HepG2 (cell line): ENCODE data around the gene BRAT1. TPM values are rescaled to one million over a fixed set of nuclear protein-coding genes. Genes with fewer than 3 reads are reported as not detected.

Experiments used
- CAMTA2 ChIP-seq: sonication (generic); formaldehyde crosslinking; IDR thresholded peaks from 2 replicates; pipeline ENCODE4 v1.4.0; 2020; ENCODE audit warnings: mild to moderate bottlenecking, missing genetic modification reagents, borderline replicate concordance
- CREB1 ChIP-seq, 2 experiments: fragments of 450-650 bp in 1 of 2; IDR thresholded peaks; 2 replicates each; pipeline ENCODE4 v1.6.1; 2016 to 2017; ENCODE audit warnings: control low read depth in 1 of 2, mild to moderate bottlenecking in 1 of 2, missing compliant biosample characterization in 1 of 2, missing genetic modification characterization in 1 of 2
- KLF9 ChIP-seq: IDR thresholded peaks from 2 replicates; pipeline ENCODE4 v1.6.1; 2016; ENCODE audit warnings: low read depth
- KMT2A ChIP-seq: sonication (generic); formaldehyde crosslinking; IDR thresholded peaks from 2 replicates; pipeline ENCODE4 v1.4.0; 2020; ENCODE audit warnings: missing genetic modification reagents
- RBM39 ChIP-seq: fragments of 200-400 bp; formaldehyde crosslinking; IDR thresholded peaks from one replicate; pipeline ENCODE4 v1.6.1; 2018; ENCODE audit warnings: antibody characterized with exemption, mild to moderate bottlenecking, low read depth, low read length; ENCODE audit not compliant: poor library complexity, severe bottlenecking
- SCMH1 ChIP-seq: sonication (generic); formaldehyde crosslinking; IDR thresholded peaks from 2 replicates; pipeline ENCODE4 v1.9.0; 2021; ENCODE audit warnings: missing genetic modification reagents, mild to moderate bottlenecking, borderline replicate concordance
- SOX5 ChIP-seq: IDR thresholded peaks from 2 replicates; pipeline ENCODE4 v1.6.1; 2016; ENCODE audit warnings: borderline replicate concordance
- TCF12 ChIP-seq, 2 experiments: fragments of 450-650 bp in 1 of 2; sonication (generic) in 1 of 2; formaldehyde crosslinking in 1 of 2; IDR thresholded peaks; 2 replicates each; pipeline versions ENCODE4 v1.6.1 to v1.8.0; 2017 to 2022; ENCODE audit warnings: antibody characterized with exemption in 1 of 2, mild to moderate bottlenecking in 1 of 2, missing genetic modification reagents in 1 of 2, moderate library complexity in 1 of 2
- ZNF160 ChIP-seq: sonication (generic); formaldehyde crosslinking; IDR thresholded peaks from 2 replicates; pipeline ENCODE4 v1.8.0; 2022; ENCODE audit warnings: mild to moderate bottlenecking, inconsistent platforms, missing genetic modification reagents
- ZNF382 ChIP-seq: sonication (generic); formaldehyde crosslinking; IDR thresholded peaks from 2 replicates; pipeline ENCODE4 v1.5.0; 2020; ENCODE audit warnings: missing genetic modification reagents, mild to moderate bottlenecking, borderline replicate concordance
- ZNF550 ChIP-seq: sonication (generic); formaldehyde crosslinking; IDR thresholded peaks from 2 replicates; pipeline ENCODE4 v1.4.0; 2020; ENCODE audit warnings: mild to moderate bottlenecking, missing genetic modification reagents, borderline replicate concordance
- ZNF556 ChIP-seq: sonication (generic); formaldehyde crosslinking; IDR thresholded peaks from 2 replicates; pipeline ENCODE4 v1.4.0; 2020; ENCODE audit warnings: mild to moderate bottlenecking, missing genetic modification reagents, borderline replicate concordance
- ZNF782 ChIP-seq: sonication (generic); formaldehyde crosslinking; IDR thresholded peaks from 2 replicates; pipeline ENCODE4 v1.4.0; 2020; ENCODE audit warnings: missing genetic modification reagents, mild to moderate bottlenecking, borderline replicate concordance
- ZSCAN25 ChIP-seq: sonication (generic); formaldehyde crosslinking; IDR thresholded peaks from 2 replicates; pipeline ENCODE4 v1.8.0; 2022; ENCODE audit warnings: mild to moderate bottlenecking, missing genetic modification reagents
- polyA plus RNA-seq, 8 experiments: library from polyadenylated mRNA; depleted of rRNA in 3 of 8; stranded (reverse) in 7 of 8; unstranded in 1 of 8; fragments of >200 nt; fragmentation: Illumina TruSeq in 4 of 8; extraction: Trizol in 4 of 8; gene quantifications; 2 replicates each; pipeline versions ENCODE4 v1.2.1 to v1.2.3, GENCODE V29; 2011 to 2016; ENCODE audit warnings: low read depth in 4 of 8, missing spikeins in 1 of 8, mixed read lengths in 1 of 8; ENCODE audit not compliant: insufficient read depth in 1 of 8
- total RNA-seq, 5 experiments: library from RNA; depleted of rRNA; stranded (reverse); fragments of >200 nt; fragmentation: Illumina TruSeq; extraction: Trizol; gene quantifications; 2 replicates each; pipeline ENCODE4 v1.2.3, GENCODE V29; 2016; ENCODE audit warnings: low read depth in 1 of 5
- TF ChIP-seq, protein P1 (sequence below): sonication (generic); formaldehyde crosslinking; IDR thresholded peaks from 2 replicates; pipeline ENCODE4 v1.5.1; 2020; ENCODE audit warnings: mild to moderate bottlenecking, missing genetic modification reagents
- TF ChIP-seq, protein P2 (sequence below): sonication (generic); formaldehyde crosslinking; IDR thresholded peaks from 2 replicates; pipeline ENCODE4 v1.8.0; 2022; ENCODE audit warnings: mild to moderate bottlenecking, missing genetic modification reagents, borderline replicate concordance
- TF ChIP-seq, protein P3 (sequence below): sonication (generic); formaldehyde crosslinking; IDR thresholded peaks from 2 replicates; pipeline ENCODE4 v1.4.0; 2020; ENCODE audit warnings: missing genetic modification reagents
- TF ChIP-seq, protein P4 (sequence below): sonication (generic); formaldehyde crosslinking; IDR thresholded peaks from 2 replicates; pipeline ENCODE4 v1.4.0; 2020; ENCODE audit warnings: mild to moderate bottlenecking, missing genetic modification reagents
- TF ChIP-seq, protein P5 (sequence below): sonication (generic); formaldehyde crosslinking; IDR thresholded peaks from 2 replicates; pipeline ENCODE4 v1.4.0; 2020; ENCODE audit warnings: missing genetic modification reagents

BRAT1 gene
- total and polyA plus RNA-seq, 2 of the 13 experiments (the other 11 are each of a cell fraction or from before 2014, with no cell fraction given) = 10.2 to 20.3 TPM

DNA sequence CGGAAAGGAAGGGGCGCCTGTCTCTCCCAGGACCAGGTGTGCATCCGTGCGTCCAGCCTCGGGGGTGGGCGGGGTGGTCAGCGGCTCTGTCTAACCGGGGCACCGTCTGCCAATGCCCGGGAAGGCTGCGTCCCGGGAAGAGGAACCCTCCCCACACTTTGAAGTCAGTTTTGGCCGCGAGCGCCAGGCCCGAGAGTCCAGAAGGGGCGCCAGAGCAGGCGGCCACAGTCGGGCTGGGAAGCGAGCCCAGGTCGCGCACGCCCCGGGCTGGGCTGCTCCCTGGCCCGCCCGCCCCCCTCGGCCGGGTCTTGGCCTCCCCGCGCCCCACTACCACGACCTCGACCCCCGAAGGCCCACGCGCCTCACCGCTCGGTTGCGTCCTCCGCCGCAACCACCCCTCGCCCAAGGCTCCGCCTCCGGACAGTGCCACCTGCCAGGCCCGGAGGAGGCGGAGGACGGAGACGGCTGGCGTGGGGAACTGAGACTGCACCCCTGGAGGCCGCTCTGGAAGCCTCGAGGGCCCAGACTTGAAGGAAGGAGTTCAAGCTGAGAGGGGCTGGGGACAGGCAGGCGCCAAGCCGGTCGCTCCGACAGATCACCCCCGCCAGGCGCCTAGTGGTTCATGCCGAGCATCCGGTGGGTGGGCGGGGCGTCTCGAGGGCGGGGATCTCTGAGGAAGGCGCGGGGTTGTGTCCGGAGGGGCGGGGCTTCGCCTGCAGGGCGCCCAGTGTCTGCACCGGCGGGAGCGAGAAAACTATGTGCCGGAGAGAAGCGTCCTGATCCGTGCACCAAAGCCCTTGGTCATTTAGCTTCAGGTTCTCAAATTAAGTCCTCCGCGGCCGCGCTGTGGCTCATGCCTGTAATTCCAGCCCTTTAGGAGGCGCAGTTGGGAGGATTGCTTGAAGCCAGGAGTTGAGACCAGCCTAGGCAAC lies at the start of gene BRAT1 (continued):
- TF ChIP-seq, protein P1, sequence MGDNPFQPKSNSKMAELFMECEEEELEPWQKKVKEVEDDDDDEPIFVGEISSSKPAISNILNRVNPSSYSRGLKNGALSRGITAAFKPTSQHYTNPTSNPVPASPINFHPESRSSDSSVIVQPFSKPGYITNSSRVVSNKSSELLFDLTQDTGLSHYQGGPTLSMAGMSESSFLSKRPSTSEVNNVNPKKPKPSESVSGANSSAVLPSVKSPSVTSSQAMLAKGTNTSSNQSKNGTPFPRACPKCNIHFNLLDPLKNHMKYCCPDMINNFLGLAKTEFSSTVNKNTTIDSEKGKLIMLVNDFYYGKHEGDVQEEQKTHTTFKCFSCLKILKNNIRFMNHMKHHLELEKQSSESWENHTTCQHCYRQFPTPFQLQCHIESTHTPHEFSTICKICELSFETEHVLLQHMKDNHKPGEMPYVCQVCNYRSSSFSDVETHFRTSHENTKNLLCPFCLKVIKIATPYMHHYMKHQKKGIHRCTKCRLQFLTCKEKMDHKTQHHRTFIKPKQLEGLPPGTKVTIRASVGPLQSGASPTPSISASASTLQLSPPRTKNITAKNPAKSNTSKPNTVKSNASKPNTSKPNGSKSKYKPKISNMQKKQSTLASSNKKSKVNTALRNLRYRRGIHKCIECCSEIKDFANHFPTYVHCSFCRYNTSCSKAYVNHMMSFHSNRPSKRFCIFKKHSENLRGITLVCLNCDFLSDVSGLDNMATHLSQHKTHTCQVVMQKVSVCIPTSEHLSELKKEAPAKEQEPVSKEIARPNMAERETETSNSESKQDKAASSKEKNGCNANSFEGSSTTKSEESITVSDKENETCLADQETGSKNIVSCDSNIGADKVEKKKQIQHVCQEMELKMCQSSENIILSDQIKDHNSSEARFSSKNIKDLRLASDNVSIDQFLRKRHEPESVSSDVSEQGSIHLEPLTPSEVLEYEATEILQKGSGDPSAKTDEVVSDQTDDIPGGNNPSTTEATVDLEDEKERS (CRISPR knock-in tag) = 0 out of 2 replicates have a peak, but pooled peaks have one; percentile 31
- TF ChIP-seq, protein P2, sequence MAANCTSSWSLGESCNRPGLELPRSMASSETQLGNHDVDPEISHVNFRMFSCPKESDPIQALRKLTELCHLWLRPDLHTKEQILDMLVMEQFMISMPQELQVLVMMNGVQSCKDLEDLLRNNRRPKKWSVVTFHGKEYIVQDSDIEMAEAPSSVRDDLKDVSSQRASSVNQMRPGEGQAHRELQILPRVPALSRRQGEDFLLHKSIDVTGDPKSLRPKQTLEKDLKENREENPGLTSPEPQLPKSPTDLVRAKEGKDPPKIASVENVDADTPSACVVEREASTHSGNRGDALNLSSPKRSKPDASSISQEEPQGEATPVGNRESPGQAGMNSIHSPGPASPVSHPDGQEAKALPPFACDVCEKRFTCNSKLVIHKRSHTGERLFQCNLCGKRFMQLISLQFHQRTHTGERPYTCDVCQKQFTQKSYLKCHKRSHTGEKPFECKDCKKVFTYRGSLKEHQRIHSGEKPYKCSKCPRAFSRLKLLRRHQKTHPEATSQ = 0 out of 2 replicates have a peak, but pooled peaks have one; percentile 15
- TF ChIP-seq CAMTA2 (CRISPR knock-in tag) (no peak), ZNF556 (CRISPR knock-in tag) (peak; percentile 82; the same call in 1 of the 2 replicates), ZSCAN25 (CRISPR knock-in tag) (peak; percentile 38; the same call in 1 of the 2 replicates), CREB1 (IDR thresholded peaks at IDR 0.05) (0 out of 2 replicates have a peak, but pooled peaks have one; percentile 29), CREB1 (CRISPR knock-in tag; IDR thresholded peaks at IDR 0.05) (no peak), SOX5 (CRISPR knock-in tag) (no peak), TCF12 (IDR thresholded peaks at IDR 0.05) (no peak), TCF12 (CRISPR knock-in tag; IDR thresholded peaks at IDR 0.05) (0 out of 2 replicates have a peak, but pooled peaks have one; percentile 14), RBM39 (peak; percentile 42), KMT2A (CRISPR knock-in tag) (peak; percentile 33; the same call in 1 of the 2 replicates), ZNF382 (no peak), KLF9 (CRISPR knock-in tag) (no peak), SCMH1 (CRISPR knock-in tag) (no peak), ZNF782 (CRISPR knock-in tag) (0 out of 2 replicates have a peak, but pooled peaks have one; percentile 65), ZNF160 (CRISPR knock-in tag) (0 out of 2 replicates have a peak, but pooled peaks have one; percentile 34), ZNF550 (CRISPR knock-in tag) (no peak)
- TF ChIP-seq, protein P3, sequence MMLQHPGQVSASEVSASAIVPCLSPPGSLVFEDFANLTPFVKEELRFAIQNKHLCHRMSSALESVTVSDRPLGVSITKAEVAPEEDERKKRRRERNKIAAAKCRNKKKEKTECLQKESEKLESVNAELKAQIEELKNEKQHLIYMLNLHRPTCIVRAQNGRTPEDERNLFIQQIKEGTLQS (CRISPR knock-in tag) = 0 out of 2 replicates have a peak, but pooled peaks have one; percentile 39
- TF ChIP-seq, protein P4, sequence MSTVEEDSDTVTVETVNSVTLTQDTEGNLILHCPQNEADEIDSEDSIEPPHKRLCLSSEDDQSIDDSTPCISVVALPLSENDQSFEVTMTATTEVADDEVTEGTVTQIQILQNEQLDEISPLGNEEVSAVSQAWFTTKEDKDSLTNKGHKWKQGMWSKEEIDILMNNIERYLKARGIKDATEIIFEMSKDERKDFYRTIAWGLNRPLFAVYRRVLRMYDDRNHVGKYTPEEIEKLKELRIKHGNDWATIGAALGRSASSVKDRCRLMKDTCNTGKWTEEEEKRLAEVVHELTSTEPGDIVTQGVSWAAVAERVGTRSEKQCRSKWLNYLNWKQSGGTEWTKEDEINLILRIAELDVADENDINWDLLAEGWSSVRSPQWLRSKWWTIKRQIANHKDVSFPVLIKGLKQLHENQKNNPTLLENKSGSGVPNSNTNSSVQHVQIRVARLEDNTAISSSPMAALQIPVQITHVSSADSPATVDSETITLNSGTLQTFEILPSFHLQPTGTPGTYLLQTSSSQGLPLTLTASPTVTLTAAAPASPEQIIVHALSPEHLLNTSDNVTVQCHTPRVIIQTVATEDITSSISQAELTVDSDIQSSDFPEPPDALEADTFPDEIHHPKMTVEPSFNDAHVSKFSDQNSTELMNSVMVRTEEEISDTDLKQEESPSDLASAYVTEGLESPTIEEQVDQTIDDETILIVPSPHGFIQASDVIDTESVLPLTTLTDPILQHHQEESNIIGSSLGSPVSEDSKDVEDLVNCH (CRISPR knock-in tag) = no peak
- TF ChIP-seq, protein P5, sequence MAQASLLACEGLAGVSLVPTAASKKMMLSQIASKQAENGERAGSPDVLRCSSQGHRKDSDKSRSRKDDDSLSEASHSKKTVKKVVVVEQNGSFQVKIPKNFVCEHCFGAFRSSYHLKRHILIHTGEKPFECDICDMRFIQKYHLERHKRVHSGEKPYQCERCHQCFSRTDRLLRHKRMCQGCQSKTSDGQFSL (CRISPR knock-in tag) = no peak
